HG02938 (cell line): ENCODE results near the gene PPP1R3C.

Experiments used
- ATAC-seq: cut with Tn5 transposase; IDR thresholded peaks from one replicate; pipeline ENCODE4 v1.9.1; 2021; ENCODE audit warnings: mild to moderate bottlenecking, moderate library complexity; ENCODE audit not compliant: unreplicated experiment

The PPP1R3C gene

GRCh38 chr10:91629715-91630549 is 2.9 kb downstream of the PPP1R3C start:
- no peak for ATAC-seq

GRCh38 chr10:91628383-91628782 is 4.5 kb downstream of the PPP1R3C start:
- no peak for ATAC-seq

DNA sequence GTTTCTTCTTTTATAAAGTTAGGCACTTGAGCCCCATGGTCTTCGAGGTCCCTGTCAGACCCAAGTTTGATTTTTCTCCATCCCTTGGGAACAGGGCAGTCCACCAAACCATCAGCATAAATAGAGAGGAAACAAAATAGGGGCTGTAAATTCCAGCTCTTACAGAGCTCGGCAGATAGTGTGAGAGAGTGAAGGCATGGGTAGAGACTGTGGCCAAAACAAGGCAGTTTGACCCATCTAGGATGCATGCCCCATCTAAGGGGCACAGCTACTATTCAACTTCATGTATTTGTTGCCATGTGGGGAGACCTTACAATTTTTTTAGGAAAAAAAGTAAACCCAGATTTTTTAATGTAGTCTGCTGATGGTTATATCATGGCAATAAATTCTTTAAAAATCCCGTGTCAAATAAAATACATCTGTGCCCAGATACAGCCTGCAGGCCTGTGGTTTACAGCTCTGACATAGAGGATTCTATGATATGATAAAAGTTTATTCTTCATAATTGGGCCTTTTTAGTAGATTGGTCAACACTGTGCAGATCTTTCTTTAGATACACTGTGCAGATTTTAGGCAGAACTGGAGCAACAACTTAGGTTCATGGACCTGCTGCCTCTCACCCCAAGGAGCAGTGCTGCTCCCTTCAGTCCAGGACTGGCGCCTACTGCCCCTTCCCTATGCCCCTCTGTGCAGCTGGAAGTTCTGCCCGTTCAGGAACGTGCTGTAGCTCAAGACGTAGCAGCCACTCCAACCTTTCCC is 5.3 kb downstream of the PPP1R3C start:
- no peak for ATAC-seq

GRCh38 chr10:91626936-91627335 is 5.9 kb downstream of the PPP1R3C start:
- ATAC-seq, result no peak

- no peak for ATAC-seq
Observed at GRCh38 chr10:91624633-91625032, 8.2 kb downstream of the PPP1R3C start.

GRCh38 chr10:91622601-91623000 is 10.3 kb downstream of the PPP1R3C start:
- ATAC-seq, result no peak

- ATAC-seq, result no peak
Observed at GRCh38 chr10:91621483-91622113, 11.3 kb downstream of the PPP1R3C start.

GRCh38 chr10:91617072-91617609 is 15.7 kb downstream of the PPP1R3C start:
- ATAC-seq, result no peak

DNA sequence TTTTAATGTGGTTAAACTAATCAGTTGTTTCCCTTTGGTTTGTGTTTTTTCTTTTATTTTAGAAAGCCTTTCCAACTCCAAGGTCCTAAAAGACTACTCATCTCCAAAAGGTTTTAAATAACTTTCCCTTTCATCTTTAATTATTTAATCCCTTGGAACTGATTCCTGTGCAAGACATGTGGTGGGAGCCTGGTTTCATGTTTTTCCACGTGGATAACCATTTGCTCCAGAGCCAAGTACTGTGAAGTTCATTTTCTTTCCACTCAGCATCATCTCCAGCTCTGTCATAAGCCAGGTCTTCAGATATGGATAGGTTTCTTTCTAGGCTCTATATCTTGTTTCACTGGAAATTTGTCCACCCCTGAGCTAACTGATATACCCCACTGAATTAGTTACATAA is 16.7 kb downstream of the PPP1R3C start:
- ATAC-seq, result no peak

- no peak for ATAC-seq
Observed at GRCh38 chr10:91614225-91614624, 18.6 kb downstream of the PPP1R3C start.

- ATAC-seq, result no peak
Observed at GRCh38 chr10:91613411-91614187, 19.3 kb downstream of the PPP1R3C start.

- ATAC-seq, result no peak
Observed at GRCh38 chr10:91610919-91611318, 22.0 kb downstream of the PPP1R3C start.

DNA sequence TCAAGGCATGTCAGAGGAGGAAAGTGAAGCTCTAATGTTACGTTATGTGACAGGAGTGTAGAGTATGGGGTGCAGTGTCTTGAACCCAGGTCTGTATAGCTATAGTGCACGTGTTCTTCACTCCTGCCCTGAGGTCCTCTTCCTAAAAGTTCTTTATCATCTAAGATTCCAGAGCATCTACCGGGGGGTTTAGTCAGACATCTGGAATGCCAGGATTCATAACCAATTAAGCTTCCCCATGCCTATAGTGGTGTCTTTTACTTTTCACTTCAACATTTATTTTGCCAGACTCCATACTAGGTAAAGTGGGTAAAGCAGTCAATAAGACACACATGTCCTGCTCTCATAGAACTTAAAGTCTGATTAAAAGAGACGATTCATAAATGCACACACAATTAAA is 22.4 kb downstream of the PPP1R3C start:
- no peak for ATAC-seq

- no peak for ATAC-seq
Observed at GRCh38 chr10:91607646-91608403, 25.0 kb downstream of the PPP1R3C start.

- no peak for ATAC-seq
Observed at GRCh38 chr10:91605968-91606367, 26.9 kb downstream of the PPP1R3C start.

DNA sequence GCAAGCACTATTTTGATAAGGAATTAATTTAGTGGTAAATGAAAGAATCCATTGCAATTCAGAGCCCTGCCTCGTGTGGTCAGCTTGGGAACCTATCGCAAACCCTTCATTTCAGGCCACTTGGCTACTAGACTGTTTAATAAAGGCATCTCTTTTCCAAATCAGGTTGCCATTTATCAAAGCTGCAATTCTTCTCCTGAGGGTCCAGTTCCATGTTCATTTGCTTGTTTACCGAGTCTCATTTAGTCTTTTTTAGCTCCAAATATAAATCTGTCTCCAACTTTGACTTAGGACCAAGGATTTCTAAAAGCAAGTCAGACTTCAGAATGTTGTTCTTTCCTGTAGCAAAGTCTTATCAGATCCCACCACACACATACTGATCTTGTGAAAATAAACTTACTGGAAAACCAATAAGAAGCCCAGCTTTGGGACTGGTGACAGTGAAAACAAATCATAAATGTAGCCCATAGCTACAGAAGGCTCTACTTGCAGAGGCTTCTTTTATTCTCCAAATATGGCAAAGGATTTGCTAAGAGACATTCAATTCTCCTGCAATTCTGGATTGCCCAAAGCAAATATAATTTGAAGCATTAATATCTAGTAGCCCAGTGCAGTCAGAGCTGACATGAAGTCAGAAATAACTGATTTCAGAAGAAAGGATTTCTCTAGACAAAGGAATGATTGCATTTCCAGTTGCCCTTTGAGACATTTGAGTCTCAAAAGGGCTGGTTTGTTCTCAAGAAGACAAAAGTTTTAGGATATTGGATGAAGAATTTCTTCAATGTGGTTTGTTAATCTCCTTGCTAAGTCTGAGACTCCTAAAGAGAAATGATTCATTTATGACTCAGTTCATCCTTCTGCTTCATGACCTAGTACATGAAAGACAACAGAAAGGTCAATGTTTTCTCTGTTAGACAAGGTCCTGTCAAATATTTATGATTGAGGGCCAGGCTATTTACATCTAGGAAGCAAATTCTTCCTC is 28.0 kb downstream of the PPP1R3C start:
- ATAC-seq, result no peak

DNA sequence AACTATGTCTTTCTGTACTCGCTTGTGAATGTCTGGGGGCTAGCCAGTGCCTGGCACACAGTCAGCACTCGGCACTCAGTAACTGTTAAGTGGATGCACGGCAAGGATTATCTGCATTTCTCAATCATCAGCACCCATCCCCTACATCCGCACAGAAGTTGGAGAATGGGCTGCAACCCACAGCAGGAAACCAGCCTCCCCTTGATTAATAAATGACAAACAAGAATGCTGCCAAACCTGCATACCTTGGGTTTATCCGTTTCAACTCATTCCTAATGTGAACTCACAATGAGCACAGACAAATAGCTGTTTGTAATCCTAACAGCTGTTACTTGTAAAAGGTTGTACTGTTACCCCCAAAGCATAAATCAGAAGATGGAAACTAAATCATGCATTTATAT is 28.9 kb downstream of the PPP1R3C start:
- no peak for ATAC-seq

DNA sequence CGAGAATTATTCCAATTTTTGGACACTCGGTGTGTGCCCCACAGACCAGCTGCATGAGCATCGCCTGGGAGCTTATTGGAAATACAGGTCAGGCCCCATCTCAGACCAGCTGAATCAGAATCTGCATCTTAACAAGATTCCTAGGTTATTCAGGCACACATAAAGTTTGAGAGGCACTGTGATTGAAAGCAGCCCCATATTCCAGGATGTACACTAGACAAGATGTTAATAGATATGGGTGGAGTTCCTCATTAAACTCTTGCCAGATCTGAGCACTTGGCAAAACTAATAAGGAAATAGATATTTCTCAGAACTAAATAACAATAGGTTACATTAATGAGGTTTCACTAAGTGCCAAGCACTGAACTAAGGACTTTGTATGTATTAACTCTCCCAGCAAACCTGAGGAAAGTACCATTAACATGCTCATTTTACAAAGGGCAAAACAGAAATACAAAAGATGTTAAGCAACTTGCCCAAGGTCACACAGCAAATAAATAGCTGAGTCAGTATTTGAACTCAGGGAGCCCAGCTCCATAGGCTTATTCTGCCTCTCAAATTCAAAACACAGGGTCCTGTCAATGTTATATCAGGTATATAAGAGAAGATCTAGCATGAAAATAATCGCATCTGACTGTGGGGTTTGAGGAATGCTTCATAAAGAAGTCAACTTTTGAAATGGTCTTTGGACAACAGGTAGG is 29.9 kb downstream of the PPP1R3C start:
- no peak for ATAC-seq
